IPS-18c (cell line): ENCODE data around the gene FOXO3.

Source experiments
- H3K4me3 ChIP-seq: 2 replicates; pipeline ENCODE4 v1.7.0; 2013; ENCODE audit warnings: low read depth, mild to moderate bottlenecking, low read length, moderate library complexity; ENCODE audit not compliant: insufficient read depth
- H3K9me3 ChIP-seq: one replicate; pipeline ENCODE4 v1.6.1; 2013; ENCODE audit warnings: mild to moderate bottlenecking, low read length, moderate library complexity; ENCODE audit not compliant: control insufficient read depth, insufficient read depth

Gene FOXO3

GRCh38 chr6:108630050-108630714, 69.5 kb downstream of the FOXO3 start:
- no peak overlapping the region for H3K4me3 ChIP-seq
- no peaks in the 10 kb centered on the region for H3K9me3 ChIP-seq

GRCh38 chr6:108632441-108632840, 71.7 kb downstream of the FOXO3 start:
- Histone ChIP-seq H3K4me3 (no peak overlapping the region), H3K9me3 (no peaks in the 10 kb centered on the region)

DNA sequence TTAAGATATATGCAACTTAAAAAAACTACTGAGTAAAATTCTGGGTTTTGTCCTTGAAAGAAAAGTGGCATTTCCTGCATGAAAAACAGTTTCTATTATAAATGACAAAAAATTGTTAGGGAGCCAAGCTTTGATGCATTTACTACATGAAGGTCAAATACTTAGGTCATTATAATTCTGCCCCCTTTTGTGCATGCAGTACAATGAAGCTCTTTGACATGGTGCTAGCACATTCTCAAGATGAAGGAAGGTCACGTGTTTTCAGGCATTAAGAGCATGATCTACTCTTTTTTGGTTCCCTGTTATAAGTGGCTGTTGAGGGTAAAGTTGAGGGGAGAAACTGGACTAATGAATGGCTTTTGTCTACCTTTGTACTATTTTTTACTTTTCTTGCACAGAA, 72.7 kb downstream of the FOXO3 start:
- Histone ChIP-seq H3K4me3 (no peak overlapping the region), H3K9me3 (no peaks in the 10 kb centered on the region)

GRCh38 chr6:108635505-108636226, 74.9 kb downstream of the FOXO3 start:
- H3K4me3 ChIP-seq = no peak overlapping the region
- no peaks in the 10 kb centered on the region for H3K9me3 ChIP-seq

GRCh38 chr6:108637963-108638362, 77.2 kb downstream of the FOXO3 start:
- H3K4me3 ChIP-seq = no peak overlapping the region
- H3K9me3 ChIP-seq = no peaks in the 10 kb centered on the region

- Histone ChIP-seq H3K4me3 (no peak overlapping the region), H3K9me3 (no peaks in the 10 kb centered on the region)
Measured at GRCh38 chr6:108638993-108639392, 78.3 kb downstream of the FOXO3 start.

- no peak overlapping the region for H3K4me3 ChIP-seq
Measured at GRCh38 chr6:108640104-108640503, 79.4 kb downstream of the FOXO3 start.

DNA sequence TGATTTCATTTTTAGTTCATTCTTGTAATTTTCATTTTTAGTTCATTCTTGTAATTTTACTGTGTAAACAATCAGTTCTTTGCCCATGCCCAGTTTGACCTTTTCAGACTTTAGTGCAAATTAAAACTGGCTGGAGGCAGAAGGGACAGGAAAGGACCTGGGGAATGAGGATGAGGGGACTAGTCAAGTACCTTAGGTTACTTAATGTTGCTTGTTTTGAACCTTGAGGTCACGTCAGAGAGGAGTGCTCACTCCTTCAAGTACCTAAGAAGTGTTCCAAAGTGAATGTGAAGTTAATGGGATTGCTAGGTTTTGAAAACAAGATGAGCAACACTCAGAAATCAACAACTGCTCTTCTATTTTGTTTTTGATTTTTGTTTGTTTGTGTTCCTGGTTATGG, 82.5 kb downstream of the FOXO3 start:
- Histone ChIP-seq H3K4me3 (no peak overlapping the region), H3K9me3 (no peaks in the 10 kb centered on the region)

More at GRCh38 chr6:108640104-108640503, 79.4 kb downstream of the FOXO3 start:
- no peaks in the 10 kb centered on the region for H3K9me3 ChIP-seq

DNA sequence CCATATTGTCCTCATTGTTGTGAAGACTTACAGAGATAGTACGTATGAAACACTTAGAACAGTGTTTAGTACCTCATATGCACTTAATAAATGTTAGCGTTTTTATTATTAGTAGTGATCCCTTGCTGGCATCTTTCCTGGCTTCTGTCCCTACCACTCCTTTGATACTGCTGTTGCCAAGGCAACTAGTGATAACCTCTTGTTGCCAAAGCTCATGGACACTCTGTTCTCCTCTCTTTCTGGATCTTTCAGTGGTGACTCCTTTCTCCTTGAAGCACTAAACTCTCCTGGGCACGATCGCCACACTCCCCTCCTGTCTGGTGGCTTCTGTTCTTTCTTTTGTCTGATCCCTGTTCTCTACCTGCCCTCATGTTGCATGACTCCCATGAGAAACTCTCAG, 83.5 kb downstream of the FOXO3 start:
- no peaks in the 10 kb centered on the region for H3K9me3 ChIP-seq
- no peak overlapping the region for H3K4me3 ChIP-seq

GRCh38 chr6:108648191-108648590, 87.5 kb downstream of the FOXO3 start:
- Histone ChIP-seq H3K4me3 (no peak overlapping the region), H3K9me3 (no peaks in the 10 kb centered on the region)

- Histone ChIP-seq H3K4me3 (no peak overlapping the region), H3K9me3 (no peaks in the 10 kb centered on the region)
Measured at GRCh38 chr6:108650325-108650724, 89.6 kb downstream of the FOXO3 start.

GRCh38 chr6:108650781-108651180, 90.1 kb downstream of the FOXO3 start:
- Histone ChIP-seq H3K9me3 (no peaks in the 10 kb centered on the region), H3K4me3 (no peak overlapping the region)

GRCh38 chr6:108651340-108652227, 90.9 kb downstream of the FOXO3 start:
- no peak overlapping the region for H3K4me3 ChIP-seq
- H3K9me3 ChIP-seq = no peaks in the 10 kb centered on the region

DNA sequence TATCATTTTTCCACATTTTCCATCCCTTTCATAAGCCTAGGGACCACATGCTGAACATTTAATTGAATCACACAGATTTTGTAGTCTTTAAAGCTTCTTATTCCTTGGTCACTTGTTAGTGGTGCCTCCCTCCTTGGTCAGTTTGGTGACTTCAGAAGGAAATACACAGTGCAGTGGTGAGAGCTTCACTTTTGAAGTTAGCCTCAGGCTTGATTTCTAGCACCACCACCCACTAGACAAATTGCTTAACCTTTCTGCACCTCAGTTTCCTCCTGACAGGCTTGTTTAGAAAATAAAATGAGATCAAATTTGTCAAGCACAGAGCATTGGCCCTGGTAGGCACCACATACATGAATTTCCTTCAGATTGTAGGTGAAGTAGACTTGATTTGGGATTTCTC, 91.7 kb downstream of the FOXO3 start:
- Histone ChIP-seq H3K9me3 (no peaks in the 10 kb centered on the region), H3K4me3 (no peak overlapping the region)

GRCh38 chr6:108653949-108654348, 93.2 kb downstream of the FOXO3 start:
- H3K4me3 ChIP-seq = no peak overlapping the region

GRCh38 chr6:108654465-108655106, 93.9 kb downstream of the FOXO3 start:
- no peaks in the 10 kb centered on the region for H3K9me3 ChIP-seq
- no peak overlapping the region for H3K4me3 ChIP-seq

More at GRCh38 chr6:108653949-108654348, 93.2 kb downstream of the FOXO3 start:
- no peaks in the 10 kb centered on the region for H3K9me3 ChIP-seq
